ENCODE measurements around the gene GABPB1.
A peak's percentile ranks its signal among the peaks of the same experiment; 100 is the strongest.

The GABPB1 gene

GRCh38 chr15:50341616-50342136, 13.3 kb downstream of the GABPB1 start:
- no peak for DNase-seq

GRCh38 chr15:50340416-50340815, 14.6 kb downstream of the GABPB1 start:
- no peak for DNase-seq

- DNase-seq, result no peak
Observed at GRCh38 chr15:50339717-50340116, 15.3 kb downstream of the GABPB1 start.

- no peak for DNase-seq
Observed at GRCh38 chr15:50335251-50335650, 19.7 kb downstream of the GABPB1 start.

- DNase-seq, result no peak
Observed at GRCh38 chr15:50333229-50333628, 21.8 kb downstream of the GABPB1 start.

GRCh38 chr15:50330921-50331320, 24.1 kb downstream of the GABPB1 start:
- no peak for DNase-seq

- DNase-seq, result no peak
Observed at GRCh38 chr15:50328116-50328515, 26.9 kb downstream of the GABPB1 start.

GRCh38 chr15:50321680-50322210, 33.3 kb downstream of the GABPB1 start:
- no peak for DNase-seq

GRCh38 chr15:50320504-50320903, 34.5 kb downstream of the GABPB1 start:
- no peak for DNase-seq

GRCh38 chr15:50318697-50319096, 36.3 kb downstream of the GABPB1 start:
- no peak for DNase-seq

GRCh38 chr15:50315814-50316630, 39.0 kb downstream of the GABPB1 start:
- peak in 1 of 2 donors; percentile 57 for DNase-seq

GRCh38 chr15:50312636-50313035, 42.4 kb downstream of the GABPB1 start:
- DNase-seq, result no peak

GRCh38 chr15:50307799-50308198, 47.2 kb downstream of the GABPB1 start:
- no peak for DNase-seq

- no peak for DNase-seq
Observed at GRCh38 chr15:50304836-50305235, 50.2 kb downstream of the GABPB1 start.

- no peak for DNase-seq
Observed at GRCh38 chr15:50302581-50302980, 52.4 kb downstream of the GABPB1 start.

GRCh38 chr15:50298340-50298739, 56.7 kb downstream of the GABPB1 start:
- no peak for DNase-seq

- no peak for DNase-seq
Observed at GRCh38 chr15:50295966-50296365, 59.0 kb downstream of the GABPB1 start.

- DNase-seq, result no peak
Observed at GRCh38 chr15:50289749-50290148, 65.2 kb downstream of the GABPB1 start.

- no peak for DNase-seq
Observed at GRCh38 chr15:50287324-50288116, 67.5 kb downstream of the GABPB1 start.

GRCh38 chr15:50281427-50281826, 73.6 kb downstream of the GABPB1 start:
- no peak for DNase-seq

GRCh38 chr15:50280271-50280670, 74.7 kb downstream of the GABPB1 start:
- no peak for DNase-seq

- no peak for DNase-seq
Observed at GRCh38 chr15:50278496-50278895, 76.5 kb downstream of the GABPB1 start.

- no peak for DNase-seq
Observed at GRCh38 chr15:50277370-50277769, 77.6 kb downstream of the GABPB1 start.

- DNase-seq, result no peak
Observed at GRCh38 chr15:50275908-50276307, 79.1 kb downstream of the GABPB1 start.

Data from hippocampal formation (tissue), 2 donors.